GM23338 (cell line): ENCODE measurements around the gene MICALL1. TPM values are rescaled to one million over a fixed set of nuclear protein-coding genes. Genes with fewer than 3 reads are reported as not detected.

Experiments
- ATAC-seq: fragments of 200-7000 bp; cut with Tn5 transposase; 3 replicates; pipeline ENCODE4 v1.9.1; 2020
- DNase-seq: peaks from one replicate; pipeline ENCODE4 v3.0.0-alpha.2; 2015; ENCODE audit warnings: low spot score
- H2AFZ ChIP-seq: fragments of 200-600 bp; sonication (generic); 2 replicates; pipeline ENCODE4 v1.8.0; 2016; ENCODE audit warnings: antibody characterized with exemption, mild to moderate bottlenecking, moderate library complexity
- H3F3A ChIP-seq: fragments of 200-600 bp; sonication (generic); replicated peaks from 2 replicates; pipeline ENCODE4 v1.8.0; 2017; ENCODE audit warnings: antibody characterized with exemption, mixed run types, low read depth
- H3K27ac ChIP-seq: fragments of 200-600 bp; sonication (generic); 2 replicates; pipeline ENCODE4 v1.6.1; 2016; ENCODE audit warnings: low read depth
- H3K27me3 ChIP-seq: fragments of 200-600 bp; sonication (generic); 2 replicates; pipeline ENCODE4 v1.8.0; 2016; ENCODE audit warnings: mild to moderate bottlenecking, mixed run types, moderate library complexity; ENCODE audit not compliant: insufficient read depth
- H3K36me3 ChIP-seq: fragments of 200-600 bp; sonication (generic); 2 replicates; pipeline ENCODE4 v1.8.0; 2016; ENCODE audit warnings: mild to moderate bottlenecking; ENCODE audit not compliant: insufficient read depth
- H3K4me1 ChIP-seq: fragments of 200-600 bp; sonication (generic); 2 replicates; pipeline ENCODE4 v1.8.0; 2016; ENCODE audit warnings: mild to moderate bottlenecking, moderate library complexity; ENCODE audit not compliant: insufficient read depth
- H3K4me2 ChIP-seq: fragments of 200-600 bp; sonication (generic); 2 replicates; pipeline ENCODE4 v1.7.1; 2017; ENCODE audit warnings: mixed run types
- H3K4me3 ChIP-seq: fragments of 200-600 bp; sonication (generic); 2 replicates; pipeline ENCODE4 v1.6.1; 2016; ENCODE audit warnings: mixed run types
- H3K79me2 ChIP-seq: fragments of 200-600 bp; sonication (generic); replicated peaks from 2 replicates; pipeline ENCODE4 v1.8.0; 2017; ENCODE audit warnings: mild to moderate bottlenecking; ENCODE audit not compliant: insufficient read depth
- H3K9me2 ChIP-seq: fragments of 200-600 bp; sonication (generic); 2 replicates; pipeline ENCODE4 v1.8.0; 2017; ENCODE audit not compliant: insufficient read depth
- H4K20me1 ChIP-seq: fragments of 200-600 bp; sonication (generic); replicated peaks from 2 replicates; pipeline ENCODE4 v1.8.0; 2017; ENCODE audit warnings: mild to moderate bottlenecking; ENCODE audit not compliant: insufficient read depth
- H3K27ac Mint-ChIP-seq: 2 replicates; pipeline ENCODE4 v1.8.0; 2020; ENCODE audit warnings: inconsistent platforms, mild to moderate bottlenecking, moderate library complexity, mixed read lengths
- H3K27me3 Mint-ChIP-seq: 3 replicates; pipeline ENCODE4 v1.8.0; 2022; ENCODE audit warnings: low read depth, mild to moderate bottlenecking, moderate library complexity, mixed read lengths, inconsistent platforms; ENCODE audit not compliant: insufficient read depth, poor library complexity
- H3K36me3 Mint-ChIP-seq: 3 replicates; pipeline ENCODE4 v1.8.0; 2021; ENCODE audit warnings: low read depth, mild to moderate bottlenecking, inconsistent platforms, moderate library complexity, mixed read lengths
- H3K4me1 Mint-ChIP-seq: 3 replicates; pipeline ENCODE4 v1.8.0; 2020; ENCODE audit warnings: mild to moderate bottlenecking, inconsistent platforms, mixed read lengths
- H3K4me3 Mint-ChIP-seq: 3 replicates; pipeline ENCODE4 v1.8.0; 2021; ENCODE audit warnings: moderate library complexity, mild to moderate bottlenecking, inconsistent platforms, mixed read lengths
- H3K9me3 Mint-ChIP-seq: 3 replicates; pipeline ENCODE4 v1.8.0; 2020; ENCODE audit warnings: moderate library complexity, mild to moderate bottlenecking, inconsistent platforms, mixed read lengths
- CREB1 ChIP-seq: fragments of 250-450 bp; sonication (Bioruptor Pico); IDR thresholded peaks from 2 replicates; pipeline ENCODE4 v1.5.0; 2020; ENCODE audit warnings: low read depth, mild to moderate bottlenecking, moderate library complexity
- EZH2 ChIP-seq: fragments of 200-600 bp; sonication (generic); IDR thresholded peaks from one replicate; pipeline ENCODE4 v1.8.0; 2017; ENCODE audit warnings: antibody characterized with exemption, mild to moderate bottlenecking, low read depth; ENCODE audit not compliant: unreplicated experiment
- EZH2phosphoT487 ChIP-seq: fragments of 200-600 bp; sonication (generic); IDR thresholded peaks from one replicate; pipeline ENCODE4 v1.8.1; 2018; ENCODE audit warnings: antibody characterized with exemption; ENCODE audit not compliant: unreplicated experiment
- NANOG ChIP-seq: IDR thresholded peaks from 2 replicates; pipeline ENCODE4 v1.6.1; 2016; ENCODE audit warnings: antibody characterized with exemption, borderline replicate concordance
- STAT1 ChIP-seq: IDR thresholded peaks from one replicate; pipeline ENCODE4 v1.6.1; 2016; ENCODE audit warnings: antibody characterized with exemption; ENCODE audit not compliant: unreplicated experiment
- ZNF331 ChIP-seq: fragments of 250-450 bp; sonication (Bioruptor Pico); IDR thresholded peaks from 2 replicates; pipeline ENCODE4 v1.5.0; 2020; ENCODE audit warnings: low read depth, mild to moderate bottlenecking, moderate library complexity
- polyA plus RNA-seq: library from polyadenylated mRNA; unstranded; fragments of >200 nt; fragmentation: Nextera tagmentation; extraction: Ambion mirVana; gene quantifications from 2 replicates; pipeline ENCODE4 v1.2.1, GENCODE V29; 2016
- total RNA-seq: library from RNA; depleted of rRNA; stranded (reverse); fragments of >200 nt; shearing (Covaris generic); gene quantifications from 2 replicates; pipeline ENCODE4 v1.2.3, GENCODE V29; 2014
- TF ChIP-seq, protein P1 (sequence below), 2 experiments: fragments of 200-600 bp in 1 of 2; sonication (generic) in 1 of 2; conservative IDR thresholded peaks; 2 replicates each; pipeline versions ENCODE4 v1.5.1 to v1.6.1; 2016 to 2017; ENCODE audit warnings: antibody characterized with exemption in 2 of 2, low read depth in 2 of 2, mild to moderate bottlenecking in 2 of 2, moderate library complexity in 1 of 2
- TF ChIP-seq, protein P2 (sequence below): IDR thresholded peaks from one replicate; pipeline ENCODE4 v1.6.1; 2018; ENCODE audit warnings: antibody characterized with exemption; ENCODE audit not compliant: unreplicated experiment
- TF ChIP-seq, protein P3 (sequence below): IDR thresholded peaks from 2 replicates; pipeline ENCODE4 v1.6.1; 2016; ENCODE audit warnings: antibody characterized with exemption
- TF ChIP-seq, protein P4 (sequence below): fragments of 250-450 bp; sonication (Bioruptor Pico); IDR thresholded peaks from 2 replicates; pipeline ENCODE4 v1.5.0; 2020; ENCODE audit warnings: mild to moderate bottlenecking, moderate library complexity

The MICALL1 gene
- total and polyA plus RNA-seq, 2 experiments from 2014 or later = 5.9 to 33.1 TPM

DNA sequence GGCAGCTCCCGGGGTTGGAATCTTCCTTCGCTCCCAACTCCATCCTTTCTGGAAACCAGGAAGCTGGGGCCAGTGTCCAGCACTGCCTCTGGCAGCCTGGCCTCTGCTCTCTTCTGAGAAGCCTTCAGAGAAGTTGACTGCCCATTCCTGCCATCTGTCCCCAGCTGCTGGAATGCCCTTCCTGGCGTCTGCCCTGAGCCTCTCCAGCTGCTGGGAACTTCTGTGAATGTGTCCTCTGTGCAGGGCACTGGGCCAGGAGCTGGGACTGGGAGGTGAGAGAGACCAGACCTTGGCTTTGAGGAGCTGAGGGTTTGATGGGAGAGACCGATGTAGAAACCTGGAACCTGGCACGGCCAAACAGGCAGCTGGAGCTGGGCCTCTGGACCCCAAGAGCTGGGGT is 84.2 kb downstream of the MICALL1 start:
- no peak overlapping the region for H3K27ac Mint-ChIP-seq
- H3K27me3 Mint-ChIP-seq = peaks cover 12% of the 10 kb centered on the region
- H3K4me3 ChIP-seq = no peak overlapping the region
- H3K4me1 Mint-ChIP-seq = peaks cover 7% of the 10 kb centered on the region; the same call in 2 of the 3 replicates
- H2AFZ ChIP-seq = no peak overlapping the region
- H3K4me2 ChIP-seq = no peak overlapping the region
- TF ChIP-seq, protein P1, sequence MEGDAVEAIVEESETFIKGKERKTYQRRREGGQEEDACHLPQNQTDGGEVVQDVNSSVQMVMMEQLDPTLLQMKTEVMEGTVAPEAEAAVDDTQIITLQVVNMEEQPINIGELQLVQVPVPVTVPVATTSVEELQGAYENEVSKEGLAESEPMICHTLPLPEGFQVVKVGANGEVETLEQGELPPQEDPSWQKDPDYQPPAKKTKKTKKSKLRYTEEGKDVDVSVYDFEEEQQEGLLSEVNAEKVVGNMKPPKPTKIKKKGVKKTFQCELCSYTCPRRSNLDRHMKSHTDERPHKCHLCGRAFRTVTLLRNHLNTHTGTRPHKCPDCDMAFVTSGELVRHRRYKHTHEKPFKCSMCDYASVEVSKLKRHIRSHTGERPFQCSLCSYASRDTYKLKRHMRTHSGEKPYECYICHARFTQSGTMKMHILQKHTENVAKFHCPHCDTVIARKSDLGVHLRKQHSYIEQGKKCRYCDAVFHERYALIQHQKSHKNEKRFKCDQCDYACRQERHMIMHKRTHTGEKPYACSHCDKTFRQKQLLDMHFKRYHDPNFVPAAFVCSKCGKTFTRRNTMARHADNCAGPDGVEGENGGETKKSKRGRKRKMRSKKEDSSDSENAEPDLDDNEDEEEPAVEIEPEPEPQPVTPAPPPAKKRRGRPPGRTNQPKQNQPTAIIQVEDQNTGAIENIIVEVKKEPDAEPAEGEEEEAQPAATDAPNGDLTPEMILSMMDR (conservative IDR thresholded peaks at IDR 0.05; ENCODE audit: low read depth in 2 of 2) = no peak
- TF ChIP-seq STAT1 (no peak), NANOG (no peak)
- H3K27me3 ChIP-seq = peaks cover 2% of the 10 kb centered on the region; the same call in 1 of the 2 replicates
- no peaks in the 10 kb centered on the region for H3K36me3 Mint-ChIP-seq
- no peaks in the 10 kb centered on the region for H3K36me3 ChIP-seq
- no peak for DNase-seq
- H3K27ac ChIP-seq = no peak overlapping the region
- H3K4me1 ChIP-seq = peaks cover 2% of the 10 kb centered on the region; the same call in 1 of the 2 replicates
- H3K9me2 ChIP-seq = no peaks in the 10 kb centered on the region
- no peak for ATAC-seq
- no peaks in the 10 kb centered on the region for H3K79me2 ChIP-seq
- H3K9me3 Mint-ChIP-seq = no peaks in the 10 kb centered on the region
- no peaks in the 10 kb centered on the region for H4K20me1 ChIP-seq
- no peaks in the 10 kb centered on the region for H3F3A ChIP-seq
- H3K4me3 Mint-ChIP-seq = no peak overlapping the region

DNA sequence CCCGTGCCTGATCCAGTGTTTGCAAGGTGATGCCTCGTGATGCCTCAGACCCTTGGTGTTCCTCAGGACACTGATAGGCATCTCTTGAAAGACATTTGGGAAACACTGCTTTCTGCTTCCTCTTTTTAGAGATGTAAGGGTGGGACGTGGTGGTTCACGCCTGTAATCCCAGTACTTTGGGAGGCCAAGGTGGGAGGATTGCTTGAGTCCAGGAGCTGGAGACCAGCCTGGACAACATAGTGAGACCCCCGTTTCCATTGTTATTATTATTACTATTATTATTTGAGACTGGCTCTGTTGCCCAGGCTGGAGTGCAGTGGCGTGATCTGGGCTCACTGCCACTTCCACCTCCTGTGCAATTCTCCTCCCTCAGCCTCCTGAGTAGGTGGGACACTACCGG is 84.8 kb downstream of the MICALL1 start:
- H3F3A ChIP-seq = no peaks in the 10 kb centered on the region
- Mint-ChIP-seq H3K36me3 (no peaks in the 10 kb centered on the region), H3K27ac (no peak overlapping the region), H3K9me3 (no peaks in the 10 kb centered on the region), H3K4me1 (peaks cover 3% of the 10 kb centered on the region), H3K4me3 (no peak overlapping the region), H3K27me3 (peaks cover 8% of the 10 kb centered on the region)
- H3K36me3 ChIP-seq = no peaks in the 10 kb centered on the region
- no peak overlapping the region for H3K4me3 ChIP-seq
- H3K9me2 ChIP-seq = no peaks in the 10 kb centered on the region
- H3K4me1 ChIP-seq = no peaks in the 10 kb centered on the region
- no peak overlapping the region for H3K4me2 ChIP-seq
- DNase-seq (no peak), ATAC-seq (no peak)
- no peaks in the 10 kb centered on the region for H4K20me1 ChIP-seq
- no peak overlapping the region for H2AFZ ChIP-seq
- no peaks in the 10 kb centered on the region for H3K79me2 ChIP-seq
- no peaks in the 10 kb centered on the region for H3K27me3 ChIP-seq
- H3K27ac ChIP-seq = no peak overlapping the region
- TF ChIP-seq CREB1 (CRISPR knock-in tag) = no peak
- TF ChIP-seq, protein P2, sequence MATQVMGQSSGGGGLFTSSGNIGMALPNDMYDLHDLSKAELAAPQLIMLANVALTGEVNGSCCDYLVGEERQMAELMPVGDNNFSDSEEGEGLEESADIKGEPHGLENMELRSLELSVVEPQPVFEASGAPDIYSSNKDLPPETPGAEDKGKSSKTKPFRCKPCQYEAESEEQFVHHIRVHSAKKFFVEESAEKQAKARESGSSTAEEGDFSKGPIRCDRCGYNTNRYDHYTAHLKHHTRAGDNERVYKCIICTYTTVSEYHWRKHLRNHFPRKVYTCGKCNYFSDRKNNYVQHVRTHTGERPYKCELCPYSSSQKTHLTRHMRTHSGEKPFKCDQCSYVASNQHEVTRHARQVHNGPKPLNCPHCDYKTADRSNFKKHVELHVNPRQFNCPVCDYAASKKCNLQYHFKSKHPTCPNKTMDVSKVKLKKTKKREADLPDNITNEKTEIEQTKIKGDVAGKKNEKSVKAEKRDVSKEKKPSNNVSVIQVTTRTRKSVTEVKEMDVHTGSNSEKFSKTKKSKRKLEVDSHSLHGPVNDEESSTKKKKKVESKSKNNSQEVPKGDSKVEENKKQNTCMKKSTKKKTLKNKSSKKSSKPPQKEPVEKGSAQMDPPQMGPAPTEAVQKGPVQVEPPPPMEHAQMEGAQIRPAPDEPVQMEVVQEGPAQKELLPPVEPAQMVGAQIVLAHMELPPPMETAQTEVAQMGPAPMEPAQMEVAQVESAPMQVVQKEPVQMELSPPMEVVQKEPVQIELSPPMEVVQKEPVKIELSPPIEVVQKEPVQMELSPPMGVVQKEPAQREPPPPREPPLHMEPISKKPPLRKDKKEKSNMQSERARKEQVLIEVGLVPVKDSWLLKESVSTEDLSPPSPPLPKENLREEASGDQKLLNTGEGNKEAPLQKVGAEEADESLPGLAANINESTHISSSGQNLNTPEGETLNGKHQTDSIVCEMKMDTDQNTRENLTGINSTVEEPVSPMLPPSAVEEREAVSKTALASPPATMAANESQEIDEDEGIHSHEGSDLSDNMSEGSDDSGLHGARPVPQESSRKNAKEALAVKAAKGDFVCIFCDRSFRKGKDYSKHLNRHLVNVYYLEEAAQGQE = no peak
- TF ChIP-seq NANOG = no peak
- TF ChIP-seq, protein P3, sequence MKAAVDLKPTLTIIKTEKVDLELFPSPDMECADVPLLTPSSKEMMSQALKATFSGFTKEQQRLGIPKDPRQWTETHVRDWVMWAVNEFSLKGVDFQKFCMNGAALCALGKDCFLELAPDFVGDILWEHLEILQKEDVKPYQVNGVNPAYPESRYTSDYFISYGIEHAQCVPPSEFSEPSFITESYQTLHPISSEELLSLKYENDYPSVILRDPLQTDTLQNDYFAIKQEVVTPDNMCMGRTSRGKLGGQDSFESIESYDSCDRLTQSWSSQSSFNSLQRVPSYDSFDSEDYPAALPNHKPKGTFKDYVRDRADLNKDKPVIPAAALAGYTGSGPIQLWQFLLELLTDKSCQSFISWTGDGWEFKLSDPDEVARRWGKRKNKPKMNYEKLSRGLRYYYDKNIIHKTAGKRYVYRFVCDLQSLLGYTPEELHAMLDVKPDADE = no peak
- no peak for TF ChIP-seq EZH2
- no peak for TF ChIP-seq EZH2phosphoT487
- TF ChIP-seq ZNF331 (CRISPR knock-in tag) = no peak
- TF ChIP-seq, protein P4, sequence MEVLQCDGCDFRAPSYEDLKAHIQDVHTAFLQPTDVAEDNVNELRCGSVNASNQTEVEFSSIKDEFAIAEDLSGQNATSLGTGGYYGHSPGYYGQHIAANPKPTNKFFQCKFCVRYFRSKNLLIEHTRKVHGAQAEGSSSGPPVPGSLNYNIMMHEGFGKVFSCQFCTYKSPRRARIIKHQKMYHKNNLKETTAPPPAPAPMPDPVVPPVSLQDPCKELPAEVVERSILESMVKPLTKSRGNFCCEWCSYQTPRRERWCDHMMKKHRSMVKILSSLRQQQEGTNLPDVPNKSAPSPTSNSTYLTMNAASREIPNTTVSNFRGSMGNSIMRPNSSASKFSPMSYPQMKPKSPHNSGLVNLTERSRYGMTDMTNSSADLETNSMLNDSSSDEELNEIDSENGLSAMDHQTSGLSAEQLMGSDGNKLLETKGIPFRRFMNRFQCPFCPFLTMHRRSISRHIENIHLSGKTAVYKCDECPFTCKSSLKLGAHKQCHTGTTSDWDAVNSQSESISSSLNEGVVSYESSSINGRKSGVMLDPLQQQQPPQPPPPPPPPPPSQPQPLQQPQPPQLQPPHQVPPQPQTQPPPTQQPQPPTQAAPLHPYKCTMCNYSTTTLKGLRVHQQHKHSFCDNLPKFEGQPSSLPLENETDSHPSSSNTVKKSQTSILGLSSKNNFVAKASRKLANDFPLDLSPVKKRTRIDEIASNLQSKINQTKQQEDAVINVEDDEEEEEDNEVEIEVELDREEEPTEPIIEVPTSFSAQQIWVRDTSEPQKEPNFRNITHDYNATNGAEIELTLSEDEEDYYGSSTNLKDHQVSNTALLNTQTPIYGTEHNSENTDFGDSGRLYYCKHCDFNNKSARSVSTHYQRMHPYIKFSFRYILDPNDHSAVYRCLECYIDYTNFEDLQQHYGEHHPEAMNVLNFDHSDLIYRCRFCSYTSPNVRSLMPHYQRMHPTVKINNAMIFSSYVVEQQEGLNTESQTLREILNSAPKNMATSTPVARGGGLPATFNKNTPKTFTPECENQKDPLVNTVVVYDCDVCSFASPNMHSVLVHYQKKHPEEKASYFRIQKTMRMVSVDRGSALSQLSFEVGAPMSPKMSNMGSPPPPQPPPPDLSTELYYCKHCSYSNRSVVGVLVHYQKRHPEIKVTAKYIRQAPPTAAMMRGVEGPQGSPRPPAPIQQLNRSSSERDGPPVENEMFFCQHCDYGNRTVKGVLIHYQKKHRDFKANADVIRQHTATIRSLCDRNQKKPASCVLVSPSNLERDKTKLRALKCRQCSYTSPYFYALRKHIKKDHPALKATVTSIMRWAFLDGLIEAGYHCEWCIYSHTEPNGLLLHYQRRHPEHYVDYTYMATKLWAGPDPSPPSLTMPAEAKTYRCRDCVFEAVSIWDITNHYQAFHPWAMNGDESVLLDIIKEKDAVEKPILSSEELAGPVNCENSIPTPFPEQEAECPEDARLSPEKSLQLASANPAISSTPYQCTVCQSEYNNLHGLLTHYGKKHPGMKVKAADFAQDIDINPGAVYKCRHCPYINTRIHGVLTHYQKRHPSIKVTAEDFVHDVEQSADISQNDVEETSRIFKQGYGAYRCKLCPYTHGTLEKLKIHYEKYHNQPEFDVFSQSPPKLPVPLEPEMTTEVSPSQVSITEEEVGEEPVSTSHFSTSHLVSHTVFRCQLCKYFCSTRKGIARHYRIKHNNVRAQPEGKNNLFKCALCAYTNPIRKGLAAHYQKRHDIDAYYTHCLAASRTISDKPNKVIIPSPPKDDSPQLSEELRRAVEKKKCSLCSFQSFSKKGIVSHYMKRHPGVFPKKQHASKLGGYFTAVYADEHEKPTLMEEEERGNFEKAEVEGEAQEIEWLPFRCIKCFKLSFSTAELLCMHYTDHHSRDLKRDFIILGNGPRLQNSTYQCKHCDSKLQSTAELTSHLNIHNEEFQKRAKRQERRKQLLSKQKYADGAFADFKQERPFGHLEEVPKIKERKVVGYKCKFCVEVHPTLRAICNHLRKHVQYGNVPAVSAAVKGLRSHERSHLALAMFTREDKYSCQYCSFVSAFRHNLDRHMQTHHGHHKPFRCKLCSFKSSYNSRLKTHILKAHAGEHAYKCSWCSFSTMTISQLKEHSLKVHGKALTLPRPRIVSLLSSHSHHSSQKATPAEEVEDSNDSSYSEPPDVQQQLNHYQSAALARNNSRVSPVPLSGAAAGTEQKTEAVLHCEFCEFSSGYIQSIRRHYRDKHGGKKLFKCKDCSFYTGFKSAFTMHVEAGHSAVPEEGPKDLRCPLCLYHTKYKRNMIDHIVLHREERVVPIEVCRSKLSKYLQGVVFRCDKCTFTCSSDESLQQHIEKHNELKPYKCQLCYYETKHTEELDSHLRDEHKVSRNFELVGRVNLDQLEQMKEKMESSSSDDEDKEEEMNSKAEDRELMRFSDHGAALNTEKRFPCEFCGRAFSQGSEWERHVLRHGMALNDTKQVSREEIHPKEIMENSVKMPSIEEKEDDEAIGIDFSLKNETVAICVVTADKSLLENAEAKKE = no peak
